ENCODE results near the gene THSD7A. TPM values are rescaled to one million over a fixed set of nuclear protein-coding genes. Genes with fewer than 3 reads are reported as not detected.

Gene THSD7A
- total RNA-seq, 4 donors from 2014 or later, result 0.30 to 2.6 (median 1.4) TPM

DNA sequence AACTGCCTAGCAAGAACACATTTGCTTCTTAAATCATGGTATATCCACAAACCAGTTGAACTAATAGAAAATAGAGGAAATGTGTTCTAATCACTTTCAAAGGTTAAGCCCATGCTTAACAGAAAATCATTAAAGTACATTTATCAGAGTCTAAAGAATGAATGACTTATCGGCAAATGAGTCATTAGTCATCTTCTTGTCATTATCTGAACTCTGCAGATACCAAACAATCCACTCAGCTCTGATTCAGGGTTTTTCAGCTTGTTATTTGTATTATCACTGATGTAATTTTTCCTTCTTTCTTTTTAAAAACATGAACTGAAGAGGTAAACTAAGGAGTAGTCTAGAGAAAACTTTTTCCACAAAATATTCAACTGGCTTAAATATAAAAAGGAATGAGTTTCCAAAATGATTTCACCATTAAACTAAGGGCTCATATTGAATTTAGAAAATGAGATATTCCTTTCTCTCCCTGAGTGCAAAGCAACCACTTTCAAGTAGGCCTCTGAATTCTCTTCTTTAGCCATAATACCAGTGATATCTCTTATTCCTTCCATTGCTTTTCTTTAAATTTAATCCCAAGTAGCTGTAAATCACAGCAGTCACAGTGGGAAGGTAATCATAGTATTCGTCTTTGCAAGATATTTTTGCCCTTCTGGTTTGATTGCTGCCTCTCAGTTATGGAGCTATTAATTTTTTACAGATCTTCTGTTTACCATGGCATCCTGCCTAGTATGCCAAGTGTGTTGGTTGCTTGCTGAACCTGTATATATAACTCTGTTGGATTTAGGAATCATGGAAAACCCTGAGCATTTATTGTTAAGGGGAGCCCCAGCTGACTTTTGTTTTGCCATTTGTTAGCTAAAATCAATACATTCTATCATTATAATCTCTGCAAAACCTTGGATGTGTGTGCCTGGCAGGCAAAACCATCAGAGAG lies 125.1 kb downstream of the THSD7A start:
- 50 to 51% methylated on average over 2 of the region's 2 CpGs for WGBS, 2 donors
- no peak overlapping the region for H3K4me3 ChIP-seq (ENCODE audit: low read depth, poor library complexity, severe bottlenecking)
- intact Hi-C loops (cut with DNase I; ENCODE audit: low total_unique reads), result no loop called here
- TF ChIP-seq, protein P1, sequence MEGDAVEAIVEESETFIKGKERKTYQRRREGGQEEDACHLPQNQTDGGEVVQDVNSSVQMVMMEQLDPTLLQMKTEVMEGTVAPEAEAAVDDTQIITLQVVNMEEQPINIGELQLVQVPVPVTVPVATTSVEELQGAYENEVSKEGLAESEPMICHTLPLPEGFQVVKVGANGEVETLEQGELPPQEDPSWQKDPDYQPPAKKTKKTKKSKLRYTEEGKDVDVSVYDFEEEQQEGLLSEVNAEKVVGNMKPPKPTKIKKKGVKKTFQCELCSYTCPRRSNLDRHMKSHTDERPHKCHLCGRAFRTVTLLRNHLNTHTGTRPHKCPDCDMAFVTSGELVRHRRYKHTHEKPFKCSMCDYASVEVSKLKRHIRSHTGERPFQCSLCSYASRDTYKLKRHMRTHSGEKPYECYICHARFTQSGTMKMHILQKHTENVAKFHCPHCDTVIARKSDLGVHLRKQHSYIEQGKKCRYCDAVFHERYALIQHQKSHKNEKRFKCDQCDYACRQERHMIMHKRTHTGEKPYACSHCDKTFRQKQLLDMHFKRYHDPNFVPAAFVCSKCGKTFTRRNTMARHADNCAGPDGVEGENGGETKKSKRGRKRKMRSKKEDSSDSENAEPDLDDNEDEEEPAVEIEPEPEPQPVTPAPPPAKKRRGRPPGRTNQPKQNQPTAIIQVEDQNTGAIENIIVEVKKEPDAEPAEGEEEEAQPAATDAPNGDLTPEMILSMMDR (IDR thresholded peaks at IDR 0.05), result no peak
- TF ChIP-seq POLR2A (IDR thresholded peaks at IDR 0.05), result no peak
- no peak for DNase-seq (ENCODE audit: low spot score in 2 of 2)

DNA sequence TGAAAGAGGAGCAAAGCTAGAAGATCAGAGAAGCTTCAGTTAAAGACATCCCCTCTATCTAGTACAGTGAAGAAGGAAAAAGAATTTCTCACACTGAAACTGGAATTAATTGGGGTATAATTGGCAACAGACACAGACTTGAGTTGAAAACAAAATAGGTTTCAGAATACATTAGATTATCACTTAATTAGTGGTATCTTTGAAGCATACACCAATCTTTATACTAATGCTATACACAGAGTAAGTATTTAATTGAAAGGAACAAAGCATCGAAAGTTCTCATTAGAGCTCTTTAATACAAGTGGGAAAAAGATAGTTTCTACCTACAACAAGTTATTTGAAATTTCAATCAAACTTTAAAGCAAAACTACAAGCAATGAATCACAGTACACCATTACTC lies 128.2 kb downstream of the THSD7A start:
- intact Hi-C loops (cut with DNase I; ENCODE audit: low total_unique reads), result loop anchor here (5.0 kb wide), 1 partner anchor 878 kb away; no protein-coding TSS in a partner anchor
- TF ChIP-seq, protein P1 (IDR thresholded peaks at IDR 0.05), result no peak
- TF ChIP-seq POLR2A (IDR thresholded peaks at IDR 0.05), result no peak

DNA sequence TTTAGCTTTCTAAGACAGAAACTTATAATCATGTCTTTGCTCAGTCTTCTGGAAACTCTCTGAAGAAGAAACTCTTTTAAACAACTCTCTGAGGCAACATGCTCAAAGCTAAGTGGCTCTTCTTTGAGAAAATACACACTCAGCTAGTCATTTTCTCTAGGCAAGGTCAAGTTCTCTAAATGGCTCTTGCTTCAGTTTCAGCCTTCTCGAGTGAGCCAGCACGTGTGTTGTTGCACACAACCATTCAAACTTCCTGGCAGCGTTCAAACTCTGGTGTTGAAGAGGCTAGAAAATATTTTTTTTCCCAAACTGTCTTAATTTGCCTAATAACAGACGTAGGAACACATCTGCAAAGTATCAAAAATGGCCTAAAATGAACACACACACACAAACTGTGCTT lies 129.1 kb downstream of the THSD7A start:
- WGBS, 2 donors, result 44 to 45% methylated on average over 4 of the region's 4 CpGs
- intact Hi-C loops (cut with DNase I; ENCODE audit: low total_unique reads), result loop anchor here (5.0 kb wide), 1 partner anchor 879 kb away; no protein-coding TSS in a partner anchor
- no peak for TF ChIP-seq POLR2A (IDR thresholded peaks at IDR 0.05)
- TF ChIP-seq, protein P1 (IDR thresholded peaks at IDR 0.05), result no peak
- no peak for DNase-seq (ENCODE audit: low spot score in 2 of 2)
- no peak overlapping the region for H3K4me3 ChIP-seq (ENCODE audit: low read depth, poor library complexity, severe bottlenecking)

More for the DNA sequence above, 128.2 kb downstream of the THSD7A start:
- 84 to 92% methylated on average over 1 of the region's 1 CpG for WGBS, 2 donors
- no peak for DNase-seq (ENCODE audit: low spot score in 2 of 2)
- H3K4me3 ChIP-seq (ENCODE audit: low read depth, poor library complexity, severe bottlenecking), result no peak overlapping the region

DNA sequence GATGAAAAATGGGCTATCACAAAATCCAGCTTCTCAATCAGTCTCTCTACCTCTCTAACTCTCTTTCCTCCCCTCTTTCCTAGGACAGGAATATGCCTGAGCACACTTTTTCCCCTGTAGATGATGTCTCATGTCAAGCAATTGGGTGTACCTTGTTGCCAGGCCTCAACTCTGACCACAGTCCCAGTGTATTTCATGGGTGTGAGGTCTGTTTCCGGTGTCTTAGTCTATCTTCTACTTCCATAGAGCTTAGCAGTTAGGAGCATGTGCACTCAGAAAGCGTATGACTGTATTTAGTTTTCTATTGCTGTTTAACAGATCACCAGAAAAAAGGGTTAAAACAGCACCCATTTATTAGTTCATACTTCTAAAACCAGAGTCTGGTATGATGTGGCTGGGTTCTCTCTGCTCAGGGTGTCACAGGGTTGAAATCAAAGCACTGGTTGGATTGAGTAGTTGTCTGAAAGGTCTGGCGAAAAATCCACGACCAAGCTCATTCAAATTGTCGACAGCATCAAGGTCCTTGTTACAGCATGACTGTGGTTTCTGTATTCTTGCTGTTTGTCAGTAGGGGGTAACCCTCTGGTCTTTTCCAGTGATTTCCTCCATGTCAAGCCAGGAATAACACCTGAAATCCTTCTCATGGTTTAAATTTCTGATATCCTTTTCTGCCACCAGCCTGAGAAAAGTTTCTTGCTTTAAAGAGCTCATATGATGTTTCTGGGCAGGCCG lies 130.0 kb downstream of the THSD7A start:
- WGBS, 2 donors, result 78 to 96% methylated on average over 6 of the region's 6 CpGs
- H3K4me3 ChIP-seq (ENCODE audit: low read depth, poor library complexity, severe bottlenecking), result no peak overlapping the region
- DNase-seq (ENCODE audit: low spot score in 2 of 2), result no peak
- TF ChIP-seq, protein P1 (IDR thresholded peaks at IDR 0.05), result no peak
- TF ChIP-seq POLR2A (IDR thresholded peaks at IDR 0.05), result no peak
- intact Hi-C loops (cut with DNase I; ENCODE audit: low total_unique reads), result loop anchor here (5.0 kb wide), 1 partner anchor 880 kb away; no protein-coding TSS in a partner anchor

DNA sequence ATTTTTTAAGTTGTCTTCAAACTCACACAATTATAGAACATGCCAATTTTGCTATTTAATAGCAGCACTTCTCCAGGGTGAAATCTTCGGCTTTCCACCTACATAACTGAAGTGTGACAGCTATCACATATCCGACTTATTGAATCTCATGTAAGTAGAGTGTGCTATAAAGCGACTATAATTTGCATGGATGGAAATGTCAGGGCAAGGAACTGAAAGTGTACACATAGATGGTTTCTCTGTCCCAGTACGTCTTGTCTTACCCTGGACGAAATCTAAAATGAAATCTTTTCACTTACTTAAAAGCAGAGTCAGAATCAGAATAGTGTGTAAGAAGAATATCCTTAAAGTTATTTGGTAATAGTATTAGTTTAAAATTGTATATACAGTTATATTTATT lies 132.3 kb downstream of the THSD7A start:
- WGBS, 2 donors, result 93 to 95% methylated on average over 5 of the region's 5 CpGs
- no peak overlapping the region for H3K4me3 ChIP-seq (ENCODE audit: low read depth, poor library complexity, severe bottlenecking)
- intact Hi-C loops (cut with DNase I; ENCODE audit: low total_unique reads), result loop anchor here (5.0 kb wide), 1 partner anchor 883 kb away; no protein-coding TSS in a partner anchor
- DNase-seq (ENCODE audit: low spot score in 2 of 2), result no peak
- TF ChIP-seq, protein P1 (IDR thresholded peaks at IDR 0.05), result no peak
- TF ChIP-seq POLR2A (IDR thresholded peaks at IDR 0.05), result no peak

Data from lower leg skin (tissue), 4 donors.